Measurements from ENCODE around the gene MCM7.
"Not testable (repeated sequence)": the region's sequence is repeated elsewhere in the genome, so short reads cannot be mapped to it uniquely, and the experiment has no call there.

The MCM7 gene

GRCh38 chr7:100101016-100101862 is at the start of gene MCM7, which contains the start of gene AP4M1:
MCM7 (minus strand) TSS chr7:100101397; CDS start chr7:100101294, 103 bp downstream.
AP4M1 (plus strand) TSS chr7:100101643; CDS start chr7:100101715, 72 bp downstream.
- peak; percentile 93 to 95 for DNase-seq (ENCODE audit: low read depth in 2 of 2)

GRCh38 chr7:100148559-100149328 is 47.5 kb upstream of the MCM7 start, which contains the start of gene LAMTOR4:
LAMTOR4 (plus strand) TSS chr7:100148918; CDS start chr7:100148973, 55 bp downstream.
- peak; percentile 95 to 97 for DNase-seq (ENCODE audit: low read depth in 2 of 2)

GRCh38 chr7:100148225-100148558 is 47.0 kb upstream of the MCM7 start:
- DNase-seq (ENCODE audit: low read depth in 2 of 2) = no peak

GRCh38 chr7:100147278-100147677 is 46.1 kb upstream of the MCM7 start:
- DNase-seq (ENCODE audit: low read depth in 2 of 2) = no peak

- not testable (repeated sequence) for DNase-seq (ENCODE audit: low read depth in 2 of 2)
Observed at GRCh38 chr7:100146350-100146749, 45.2 kb upstream of the MCM7 start.

- no peak for DNase-seq (ENCODE audit: low read depth in 2 of 2)
Observed at GRCh38 chr7:100142461-100142860, 41.3 kb upstream of the MCM7 start.

- no peak for DNase-seq (ENCODE audit: low read depth in 2 of 2)
Observed at GRCh38 chr7:100141555-100141949, 40.4 kb upstream of the MCM7 start.

- no peak for DNase-seq (ENCODE audit: low read depth in 2 of 2)
Observed at GRCh38 chr7:100137851-100138760, 36.9 kb upstream of the MCM7 start.

GRCh38 chr7:100132697-100133151 is 31.5 kb upstream of the MCM7 start:
- DNase-seq (ENCODE audit: low read depth in 2 of 2) = no peak

- DNase-seq (ENCODE audit: low read depth in 2 of 2) = no peak
Observed at GRCh38 chr7:100132126-100132525, 30.9 kb upstream of the MCM7 start.

GRCh38 chr7:100130608-100131453 is 29.6 kb upstream of the MCM7 start:
- DNase-seq (ENCODE audit: low read depth in 2 of 2) = peak; percentile 48 to 55

GRCh38 chr7:100130220-100130607 is 29.0 kb upstream of the MCM7 start:
- not testable (repeated sequence) for DNase-seq (ENCODE audit: low read depth in 2 of 2)

- no peak for DNase-seq (ENCODE audit: low read depth in 2 of 2)
Observed at GRCh38 chr7:100128637-100128963, 27.4 kb upstream of the MCM7 start.

- no peak for DNase-seq (ENCODE audit: low read depth in 2 of 2)
Observed at GRCh38 chr7:100127866-100128636, 26.9 kb upstream of the MCM7 start.

GRCh38 chr7:100126931-100127865 is 26.0 kb upstream of the MCM7 start, which contains the start of gene MBLAC1:
MBLAC1 (plus strand) TSS chr7:100126967; CDS start chr7:100127396, 429 bp downstream.
- DNase-seq (ENCODE audit: low read depth in 2 of 2) = peak; percentile 79 to 80

GRCh38 chr7:100126239-100126930 is 25.2 kb upstream of the MCM7 start:
- DNase-seq (ENCODE audit: low read depth in 2 of 2) = no peak

GRCh38 chr7:100124301-100125230 is 23.4 kb upstream of the MCM7 start:
- no peak for DNase-seq (ENCODE audit: low read depth in 2 of 2)
